GM18519 (cell line): ENCODE results near the gene PCSK5.

Experiments
- ATAC-seq: cut with Tn5 transposase; IDR thresholded peaks from one replicate; pipeline ENCODE4 v1.9.1; 2021; ENCODE audit warnings: mild to moderate bottlenecking, moderate library complexity; ENCODE audit not compliant: unreplicated experiment, low FRiP score

Gene PCSK5

DNA sequence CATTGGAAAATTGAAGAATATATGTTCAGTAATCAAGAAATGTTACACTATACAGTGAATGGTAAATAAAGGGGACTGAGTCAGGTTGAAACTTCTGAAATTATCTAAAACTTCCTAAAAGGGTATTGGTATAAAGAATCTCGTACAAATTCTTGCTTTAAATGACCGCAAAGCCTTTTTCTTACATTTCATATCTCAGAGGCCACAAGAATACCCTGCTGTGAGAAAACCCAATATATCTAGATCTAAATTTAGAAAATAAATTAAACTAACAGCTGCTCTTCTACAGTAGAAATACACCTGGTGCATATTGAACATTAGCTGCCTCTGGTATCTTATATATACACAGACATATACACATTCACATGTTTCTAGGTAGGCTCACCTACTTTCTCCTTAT, 221.7 kb downstream of the PCSK5 start:
- ATAC-seq: peak; percentile 60

- ATAC-seq: no peak
Observed at GRCh38 chr9:76114144-76114543, 223.7 kb downstream of the PCSK5 start.

DNA sequence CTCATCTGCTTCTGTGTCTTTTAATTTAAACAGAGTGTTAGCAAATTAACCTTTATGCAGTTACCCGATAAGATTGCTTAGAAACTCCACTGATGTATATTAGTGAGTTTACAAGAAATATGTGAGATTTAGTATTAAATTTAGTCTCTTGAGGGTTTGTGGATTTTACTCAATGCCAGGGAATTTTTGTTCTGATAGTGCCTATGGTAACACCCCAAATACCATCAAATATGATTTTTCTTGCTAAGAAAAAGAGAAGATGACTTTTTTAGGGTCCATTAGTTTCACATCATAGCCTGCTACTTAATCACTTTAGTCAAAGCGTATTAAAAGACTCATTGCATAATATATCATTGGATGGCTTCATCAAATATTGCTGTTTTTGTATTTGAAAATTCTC, 224.9 kb downstream of the PCSK5 start:
- no peak for ATAC-seq

DNA sequence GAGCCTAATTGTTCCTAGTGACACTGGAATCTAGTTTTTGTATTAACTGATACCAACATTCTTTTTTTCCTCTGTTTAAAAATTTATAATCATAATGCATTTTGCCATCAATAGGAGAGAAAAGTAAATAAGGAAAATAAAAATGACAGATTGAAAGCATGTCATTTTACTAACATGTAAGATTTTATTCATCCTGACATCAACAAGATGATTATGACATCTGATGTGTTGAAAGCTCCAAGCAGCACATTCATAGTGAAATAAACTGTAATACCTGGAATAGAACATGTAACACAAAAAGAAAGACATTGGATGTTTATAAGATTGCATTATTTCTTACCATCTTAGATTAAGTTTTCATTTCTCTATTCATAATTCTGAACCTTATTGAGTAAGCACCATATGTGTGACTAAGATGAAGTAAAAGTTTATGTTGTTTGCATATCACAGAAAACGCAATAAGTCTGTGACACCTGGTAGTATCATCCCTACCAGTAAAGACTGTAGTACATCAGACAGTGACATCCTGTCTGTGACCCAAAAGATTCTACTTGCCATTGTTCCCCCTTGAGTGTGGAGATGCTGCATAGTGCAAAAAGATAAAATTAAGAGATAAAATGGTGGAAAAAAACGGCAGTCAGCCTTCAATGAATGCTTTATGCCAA, 225.6 kb downstream of the PCSK5 start:
- ATAC-seq: no peak

GRCh38 chr9:76116913-76117312, 226.4 kb downstream of the PCSK5 start:
- ATAC-seq: no peak

- no peak for ATAC-seq
Observed at GRCh38 chr9:76127637-76128036, 237.2 kb downstream of the PCSK5 start.

GRCh38 chr9:76135902-76136301, 245.4 kb downstream of the PCSK5 start:
- ATAC-seq: no peak

DNA sequence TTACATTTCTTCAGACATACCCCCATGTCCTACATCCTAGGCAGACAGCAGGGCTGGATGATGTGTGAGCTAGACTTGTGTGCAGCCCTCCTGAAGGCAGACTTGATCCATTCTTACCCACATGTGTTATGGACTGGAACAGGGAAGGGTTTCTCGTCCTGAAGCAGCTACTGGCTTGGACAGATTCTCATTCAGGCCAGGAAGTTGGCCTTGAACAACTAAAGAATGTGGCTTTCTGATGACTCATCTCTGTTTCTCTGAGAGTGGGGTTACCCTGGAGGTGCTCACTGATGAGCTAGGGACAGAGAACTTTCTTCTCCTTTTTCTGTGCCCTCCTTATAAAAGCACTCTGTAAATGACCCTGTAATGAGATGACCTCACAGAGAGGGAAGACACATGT, 246.5 kb downstream of the PCSK5 start:
- ATAC-seq: no peak

- ATAC-seq: no peak
Observed at GRCh38 chr9:76137931-76138330, 247.5 kb downstream of the PCSK5 start.

DNA sequence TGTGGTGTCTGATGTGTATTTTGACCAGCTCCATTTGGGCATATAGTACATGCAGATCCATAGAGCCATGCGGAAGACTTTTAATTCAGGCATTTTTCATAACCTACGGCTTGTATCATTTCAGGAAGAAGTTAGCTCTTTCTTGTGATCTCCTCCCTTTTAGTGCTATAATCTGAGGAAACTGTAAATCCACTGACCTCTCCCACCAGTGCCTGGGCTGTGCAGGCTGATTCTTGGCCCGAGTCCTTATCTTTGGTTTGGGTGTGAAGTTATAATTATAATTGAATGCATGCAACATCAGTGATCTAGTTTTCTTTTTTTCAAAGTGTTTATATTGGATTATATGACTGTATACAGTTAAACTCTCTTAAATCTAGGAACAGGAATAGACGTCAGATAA, 247.9 kb downstream of the PCSK5 start:
- ATAC-seq: no peak

GRCh38 chr9:76143834-76144233, 253.4 kb downstream of the PCSK5 start:
- no peak for ATAC-seq

DNA sequence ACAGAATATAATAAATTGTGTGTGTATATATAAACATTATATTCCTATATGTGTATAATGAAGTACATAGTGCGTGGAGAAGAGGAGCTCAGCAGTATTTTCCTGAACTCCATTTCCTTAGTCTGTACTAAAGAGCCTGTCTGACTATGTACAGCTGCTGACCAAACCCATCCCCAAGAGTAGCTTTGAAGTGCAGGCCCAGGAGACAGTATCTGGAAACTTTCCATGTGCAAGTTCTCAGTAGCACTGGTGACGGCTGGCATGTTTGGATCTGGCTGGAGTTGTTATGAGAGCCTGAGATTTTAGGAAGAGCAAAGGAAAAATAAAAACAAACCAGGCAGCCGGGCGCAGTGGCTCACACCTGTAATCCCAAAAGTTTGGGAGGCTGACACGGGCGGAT, 259.5 kb downstream of the PCSK5 start:
- ATAC-seq: no peak

DNA sequence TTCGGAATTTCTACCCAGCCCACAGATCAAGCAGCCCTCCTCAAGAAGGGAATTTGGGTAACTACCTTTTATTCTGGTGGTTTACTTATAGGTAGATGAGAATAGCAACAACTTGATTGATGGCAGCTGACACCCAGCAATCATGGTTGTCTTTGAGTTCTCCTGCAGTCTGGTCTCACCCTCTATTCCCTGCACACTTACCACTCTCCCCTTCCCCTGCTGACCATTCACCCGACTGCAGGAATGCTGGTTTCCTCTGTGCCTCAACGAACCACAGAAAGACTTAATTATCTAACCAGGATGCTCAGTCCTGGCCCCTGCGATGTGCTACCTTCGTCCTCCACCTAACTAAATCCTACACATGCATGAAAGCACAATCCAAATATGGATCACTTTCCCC, 260.8 kb downstream of the PCSK5 start:
- no peak for ATAC-seq

- ATAC-seq: no peak
Observed at GRCh38 chr9:76153339-76153738, 262.9 kb downstream of the PCSK5 start.

- no peak for ATAC-seq
Observed at GRCh38 chr9:76153902-76154629, 263.6 kb downstream of the PCSK5 start.

GRCh38 chr9:76155361-76155760, 264.9 kb downstream of the PCSK5 start:
- ATAC-seq: no peak

DNA sequence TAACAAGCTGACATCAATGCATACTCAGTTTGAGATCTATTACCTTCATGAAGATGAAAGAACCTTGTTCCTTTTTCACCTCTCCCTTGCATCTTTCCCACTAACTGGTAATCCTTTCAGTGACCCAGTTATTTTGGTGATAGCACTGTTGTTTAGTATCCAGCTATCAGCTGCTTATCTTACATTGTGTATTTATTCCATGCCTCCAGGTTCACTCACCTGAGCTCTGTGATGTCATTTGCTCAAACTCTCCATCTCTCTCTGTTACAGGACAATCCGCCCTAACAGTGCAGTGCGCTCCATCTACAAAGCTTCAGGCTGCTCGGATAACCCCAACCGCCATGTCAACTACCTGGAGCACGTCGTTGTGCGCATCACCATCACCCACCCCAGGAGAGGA, 268.2 kb downstream of the PCSK5 start:
- no peak for ATAC-seq

GRCh38 chr9:76159293-76159926, 268.9 kb downstream of the PCSK5 start:
- no peak for ATAC-seq

DNA sequence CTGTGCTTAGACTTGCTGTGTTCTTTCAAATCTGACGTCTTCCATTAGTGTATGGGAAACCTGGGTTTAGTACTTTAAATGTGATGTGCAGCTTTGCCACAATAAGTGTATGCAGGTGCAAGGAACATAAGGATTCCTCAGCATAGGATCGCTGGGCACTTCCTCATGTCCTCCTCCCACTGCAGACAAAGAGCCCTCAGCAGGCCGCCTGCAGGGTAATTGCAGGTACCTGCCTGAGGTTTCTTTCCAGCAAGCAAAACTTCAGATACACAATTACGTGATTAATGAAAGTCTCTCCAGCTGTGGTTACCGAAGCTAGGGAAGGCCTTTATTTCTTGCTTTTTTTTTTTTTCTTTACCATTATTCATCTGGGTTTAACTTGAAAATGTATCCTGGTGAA, 270.6 kb downstream of the PCSK5 start:
- ATAC-seq: no peak

DNA sequence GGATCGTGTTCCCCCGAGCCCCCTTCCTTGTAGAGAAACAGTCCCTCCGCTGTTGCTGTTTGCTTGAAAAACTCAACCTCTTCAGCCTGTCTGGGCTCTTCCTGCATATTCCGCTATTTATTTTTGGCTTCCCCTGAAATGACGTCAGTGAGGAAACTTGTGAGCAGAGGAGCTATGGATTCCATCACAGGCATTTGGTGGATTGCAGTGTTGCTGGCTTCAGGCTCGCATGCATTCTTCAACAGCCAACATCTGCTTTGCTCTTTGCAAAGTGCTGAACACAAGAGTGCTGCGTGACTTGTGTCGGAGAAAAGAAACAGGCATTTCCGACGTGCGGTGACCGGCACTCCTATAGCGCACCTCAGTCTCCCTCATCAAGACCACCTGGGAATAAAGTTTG, 271.1 kb downstream of the PCSK5 start:
- ATAC-seq: no peak

DNA sequence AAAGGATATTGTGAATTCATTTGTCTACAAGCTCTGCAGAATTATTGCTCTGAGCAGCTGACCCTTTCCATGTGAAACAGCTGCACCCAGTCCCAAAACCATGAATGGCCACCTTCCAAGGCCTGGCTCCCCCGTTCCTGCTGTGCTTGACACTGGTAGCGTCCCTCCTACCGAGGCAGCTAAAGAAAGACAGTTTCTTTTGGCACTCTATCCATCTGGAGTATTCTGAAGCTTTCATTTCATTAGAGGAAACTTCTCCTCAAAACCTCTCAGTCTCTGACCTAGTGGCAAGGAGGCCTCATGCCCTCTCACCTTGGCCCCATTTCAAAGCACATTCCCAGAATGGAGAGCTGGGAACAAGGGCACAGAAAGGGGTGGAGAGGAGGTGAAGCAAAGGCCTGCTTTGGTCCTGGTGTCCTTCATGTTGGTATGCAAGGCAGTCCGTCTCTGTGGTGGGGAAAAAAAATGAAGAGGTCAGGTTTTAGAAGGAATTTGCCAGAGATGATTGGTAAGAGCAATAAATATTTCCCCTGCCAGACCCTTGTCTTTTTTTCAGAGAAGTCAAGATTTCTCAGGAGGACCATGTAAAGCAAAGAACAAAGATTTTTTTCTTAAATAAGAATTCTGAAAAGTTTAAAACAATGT, 271.7 kb downstream of the PCSK5 start:
- ATAC-seq: no peak
